NCI-H526 (cell line): Measurements from ENCODE around the gene ESYT2.
A peak's percentile ranks its signal among the peaks of the same experiment; 100 is the strongest.

ENCODE experiments used
- DNase-seq, 2 experiments: peaks; one replicate each; lab custom pipeline; 2025; lab: John Stamatoyannopoulos, UW

ESYT2 gene

GRCh38 chr7:158695726-158696452 lies 133.4 kb downstream of the ESYT2 start:
- DNase-seq: peak; percentile 53 to 65

GRCh38 chr7:158695056-158695455 lies 134.3 kb downstream of the ESYT2 start:
- DNase-seq: no peak

- DNase-seq: no peak
Observed at GRCh38 chr7:158694650-158695049, 134.7 kb downstream of the ESYT2 start.

- no peak for DNase-seq
Observed at GRCh38 chr7:158689488-158689887, 139.8 kb downstream of the ESYT2 start.

GRCh38 chr7:158687406-158687805 lies 141.9 kb downstream of the ESYT2 start:
- DNase-seq: no peak

- DNase-seq: no peak
Observed at GRCh38 chr7:158685693-158686092, 143.6 kb downstream of the ESYT2 start.

GRCh38 chr7:158684329-158684728 lies 145.0 kb downstream of the ESYT2 start:
- no peak for DNase-seq

GRCh38 chr7:158683541-158683940 lies 145.8 kb downstream of the ESYT2 start:
- no peak for DNase-seq

GRCh38 chr7:158682456-158682855 lies 146.9 kb downstream of the ESYT2 start:
- DNase-seq: no peak
